SU-DHL-6 (cell line): Measurements from ENCODE around the gene PRAMEF11.

Experiments
- H2AFZ ChIP-seq: fragments of 200-600 bp; sonication (generic); 2 replicates; pipeline ENCODE4 v1.6.1; 2014; ENCODE audit warnings: low read depth, mild to moderate bottlenecking, moderate library complexity, mixed read lengths, antibody characterized with exemption, low read length; ENCODE audit not compliant: severe bottlenecking
- H3F3A ChIP-seq: fragments of 200-600 bp; shearing (Covaris generic); 2 replicates; pipeline ENCODE4 v1.6.0; 2016; ENCODE audit warnings: antibody characterized with exemption, mild to moderate bottlenecking; ENCODE audit not compliant: insufficient read depth
- H3K27ac ChIP-seq: fragments of 200-600 bp; sonication (generic); 2 replicates; pipeline ENCODE4 v1.5.1; 2016; ENCODE audit warnings: low read depth, mild to moderate bottlenecking, low read length, moderate library complexity, mixed read lengths
- H3K27me3 ChIP-seq: fragments of 200-600 bp; sonication (generic), shearing (Covaris generic); 2 replicates; pipeline ENCODE4 v1.6.0; 2014; ENCODE audit warnings: mild to moderate bottlenecking, low read length
- H3K36me3 ChIP-seq: fragments of 200-600 bp; sonication (generic); 2 replicates; pipeline ENCODE4 v1.6.1; 2014; ENCODE audit warnings: mild to moderate bottlenecking, low read length, mixed read lengths
- H3K4me2 ChIP-seq: fragments of 300-600, 200-600 bp; shearing (Covaris generic), sonication (generic); 2 replicates; pipeline ENCODE4 v1.6.0; 2014; ENCODE audit warnings: low read length, low read depth, mild to moderate bottlenecking; ENCODE audit not compliant: poor library complexity, severe bottlenecking
- H3K4me3 ChIP-seq: fragments of 200-600 bp; sonication (generic); 2 replicates; pipeline ENCODE4 v1.5.1; 2014; ENCODE audit warnings: antibody characterized with exemption, low read length, mild to moderate bottlenecking, mixed read lengths; ENCODE audit not compliant: insufficient read depth, poor library complexity, severe bottlenecking
- H3K79me2 ChIP-seq: fragments of 200-600 bp; sonication (generic); 2 replicates; pipeline ENCODE4 v1.6.1; 2014; ENCODE audit warnings: mild to moderate bottlenecking, low read length, moderate library complexity; ENCODE audit not compliant: insufficient read depth
- H3K9ac ChIP-seq: fragments of 200-600 bp; sonication (generic); 2 replicates; pipeline ENCODE4 v1.7.0; 2014; ENCODE audit warnings: mild to moderate bottlenecking, low read length
- H3K9me2 ChIP-seq: fragments of 200-600 bp; sonication (generic); replicated peaks from 2 replicates; pipeline ENCODE4 v1.6.1; 2014; ENCODE audit warnings: low read length; ENCODE audit not compliant: insufficient read depth
- H3K9me3 ChIP-seq: fragments of 200-600 bp; sonication (generic); 2 replicates; pipeline ENCODE4 v1.6.1; 2014; ENCODE audit warnings: low read length, mixed read lengths; ENCODE audit not compliant: insufficient read depth
- H4K20me1 ChIP-seq: fragments of 200-600 bp; sonication (generic); 2 replicates; pipeline ENCODE4 v1.6.1; 2014; ENCODE audit warnings: low read depth, mild to moderate bottlenecking, antibody characterized with exemption, low read length, moderate library complexity, mixed read lengths
- EZH2phosphoT487 ChIP-seq: fragments of 200-600 bp; sonication (generic), shearing (Covaris generic); conservative IDR thresholded peaks from 2 replicates; pipeline ENCODE4 v1.6.1; 2018; ENCODE audit warnings: mild to moderate bottlenecking, antibody characterized with exemption, low read length, moderate library complexity, mixed read lengths
- TF ChIP-seq, protein P1 (sequence below): fragments of 200-600 bp; sonication (generic); IDR thresholded peaks from one replicate; pipeline ENCODE4 v1.5.1; 2017; ENCODE audit warnings: antibody characterized with exemption, mild to moderate bottlenecking, low read length, moderate library complexity; ENCODE audit not compliant: insufficient read depth, poor library complexity, severe bottlenecking

Gene PRAMEF11

GRCh38 chr1:12778907-12779306 is 52.3 kb downstream of the PRAMEF11 start:
- no peak overlapping the region for H3K27ac ChIP-seq
- no peak overlapping the region for H2AFZ ChIP-seq
- H3K9me3 ChIP-seq, result no peaks in the 10 kb centered on the region
- H3K27me3 ChIP-seq, result no peaks in the 10 kb centered on the region
- no peaks in the 10 kb centered on the region for H3K9me2 ChIP-seq
- TF ChIP-seq, protein P1, sequence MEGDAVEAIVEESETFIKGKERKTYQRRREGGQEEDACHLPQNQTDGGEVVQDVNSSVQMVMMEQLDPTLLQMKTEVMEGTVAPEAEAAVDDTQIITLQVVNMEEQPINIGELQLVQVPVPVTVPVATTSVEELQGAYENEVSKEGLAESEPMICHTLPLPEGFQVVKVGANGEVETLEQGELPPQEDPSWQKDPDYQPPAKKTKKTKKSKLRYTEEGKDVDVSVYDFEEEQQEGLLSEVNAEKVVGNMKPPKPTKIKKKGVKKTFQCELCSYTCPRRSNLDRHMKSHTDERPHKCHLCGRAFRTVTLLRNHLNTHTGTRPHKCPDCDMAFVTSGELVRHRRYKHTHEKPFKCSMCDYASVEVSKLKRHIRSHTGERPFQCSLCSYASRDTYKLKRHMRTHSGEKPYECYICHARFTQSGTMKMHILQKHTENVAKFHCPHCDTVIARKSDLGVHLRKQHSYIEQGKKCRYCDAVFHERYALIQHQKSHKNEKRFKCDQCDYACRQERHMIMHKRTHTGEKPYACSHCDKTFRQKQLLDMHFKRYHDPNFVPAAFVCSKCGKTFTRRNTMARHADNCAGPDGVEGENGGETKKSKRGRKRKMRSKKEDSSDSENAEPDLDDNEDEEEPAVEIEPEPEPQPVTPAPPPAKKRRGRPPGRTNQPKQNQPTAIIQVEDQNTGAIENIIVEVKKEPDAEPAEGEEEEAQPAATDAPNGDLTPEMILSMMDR, result no peak
- no peak for TF ChIP-seq EZH2phosphoT487
- H3K36me3 ChIP-seq, result no peaks in the 10 kb centered on the region
- no peaks in the 10 kb centered on the region for H3K79me2 ChIP-seq
- H3K4me3 ChIP-seq, result no peak overlapping the region
- H4K20me1 ChIP-seq, result no peaks in the 10 kb centered on the region
- H3K9ac ChIP-seq, result no peak overlapping the region
- H3F3A ChIP-seq, result no peaks in the 10 kb centered on the region
- no peak overlapping the region for H3K4me2 ChIP-seq

DNA sequence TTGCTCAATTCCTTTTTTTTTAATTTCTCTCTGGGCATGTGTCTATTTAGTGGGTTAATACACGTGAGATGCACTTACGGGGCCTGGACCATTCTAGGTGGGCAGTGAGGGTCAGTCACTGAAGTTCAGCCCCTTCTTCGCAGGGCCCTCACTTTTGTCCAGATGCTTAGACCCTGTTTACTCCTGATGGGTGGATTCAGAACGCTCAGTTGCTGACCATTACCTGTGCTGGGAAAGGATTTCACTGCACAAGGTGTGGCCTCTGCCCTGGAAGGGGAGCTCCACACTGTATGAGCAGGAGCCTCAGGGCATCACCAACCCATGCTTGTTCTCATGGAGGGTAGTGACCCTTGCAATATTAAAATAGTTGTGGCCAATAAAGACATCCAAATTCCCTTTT is 53.1 kb downstream of the PRAMEF11 start:
- Histone ChIP-seq H3K9ac (no peak overlapping the region), H3K4me3 (no peak overlapping the region), H3K9me3 (no peaks in the 10 kb centered on the region), H2AFZ (no peak overlapping the region), H3K27me3 (no peaks in the 10 kb centered on the region), H4K20me1 (no peaks in the 10 kb centered on the region), H3K9me2 (no peaks in the 10 kb centered on the region), H3K36me3 (no peaks in the 10 kb centered on the region), H3K79me2 (no peaks in the 10 kb centered on the region), H3K27ac (no peak overlapping the region), H3K4me2 (no peak overlapping the region), H3F3A (no peaks in the 10 kb centered on the region)
- TF ChIP-seq, protein P1, result no peak
- TF ChIP-seq EZH2phosphoT487, result no peak

DNA sequence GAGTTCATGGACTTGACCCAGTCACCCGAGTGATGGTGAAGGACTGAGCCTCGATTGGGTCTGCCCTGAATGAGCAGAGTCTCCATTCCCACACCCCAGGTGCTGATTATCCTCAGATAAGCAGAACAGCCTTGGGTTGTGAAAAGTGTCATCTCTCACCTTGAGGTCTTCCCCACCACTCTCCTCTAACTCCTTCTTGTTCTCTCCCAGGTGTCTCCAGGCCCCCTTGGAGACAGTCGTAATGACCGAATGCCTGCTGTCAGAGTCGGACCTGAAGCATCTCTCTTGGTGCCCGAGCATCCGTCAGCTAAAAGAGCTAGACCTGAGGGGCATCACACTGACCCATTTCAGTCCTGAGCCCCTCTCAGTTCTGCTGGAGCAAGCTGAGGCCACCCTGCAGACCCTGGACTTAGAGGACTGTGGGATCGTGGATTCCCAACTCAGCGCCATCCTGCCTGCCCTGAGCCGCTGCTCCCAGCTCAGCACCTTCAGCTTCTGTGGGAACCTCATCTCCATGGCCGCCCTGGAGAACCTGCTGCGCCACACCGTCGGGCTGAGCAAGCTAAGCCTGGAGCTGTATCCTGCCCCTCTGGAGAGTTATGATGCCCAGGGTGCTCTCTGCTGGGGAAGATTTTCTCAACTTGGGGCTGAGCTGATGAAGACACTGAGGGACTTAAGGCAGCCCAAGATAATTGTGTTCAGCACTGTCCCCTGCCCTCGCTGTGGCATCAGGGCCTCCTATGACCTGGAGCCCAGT is 54.2 kb downstream of the PRAMEF11 start:
- H3K4me2 ChIP-seq, result no peak overlapping the region
- no peaks in the 10 kb centered on the region for H3K27me3 ChIP-seq
- H3K4me3 ChIP-seq, result no peak overlapping the region
- H3F3A ChIP-seq, result no peaks in the 10 kb centered on the region
- H4K20me1 ChIP-seq, result no peaks in the 10 kb centered on the region
- H3K9me3 ChIP-seq, result no peaks in the 10 kb centered on the region
- no peak overlapping the region for H2AFZ ChIP-seq
- no peaks in the 10 kb centered on the region for H3K79me2 ChIP-seq
- H3K36me3 ChIP-seq, result no peaks in the 10 kb centered on the region
- no peak overlapping the region for H3K9ac ChIP-seq
- no peaks in the 10 kb centered on the region for H3K9me2 ChIP-seq
- no peak overlapping the region for H3K27ac ChIP-seq
- TF ChIP-seq EZH2phosphoT487, result no peak
- TF ChIP-seq, protein P1, result no peak
